ENCODE data around the gene ZNF486.
A peak's percentile ranks its signal among the peaks of the same experiment; 100 is the strongest.
"Not testable (repeated sequence)": the region's sequence is repeated elsewhere in the genome, so short reads cannot be mapped to it uniquely, and the experiment has no call there.

The ZNF486 gene

DNA sequence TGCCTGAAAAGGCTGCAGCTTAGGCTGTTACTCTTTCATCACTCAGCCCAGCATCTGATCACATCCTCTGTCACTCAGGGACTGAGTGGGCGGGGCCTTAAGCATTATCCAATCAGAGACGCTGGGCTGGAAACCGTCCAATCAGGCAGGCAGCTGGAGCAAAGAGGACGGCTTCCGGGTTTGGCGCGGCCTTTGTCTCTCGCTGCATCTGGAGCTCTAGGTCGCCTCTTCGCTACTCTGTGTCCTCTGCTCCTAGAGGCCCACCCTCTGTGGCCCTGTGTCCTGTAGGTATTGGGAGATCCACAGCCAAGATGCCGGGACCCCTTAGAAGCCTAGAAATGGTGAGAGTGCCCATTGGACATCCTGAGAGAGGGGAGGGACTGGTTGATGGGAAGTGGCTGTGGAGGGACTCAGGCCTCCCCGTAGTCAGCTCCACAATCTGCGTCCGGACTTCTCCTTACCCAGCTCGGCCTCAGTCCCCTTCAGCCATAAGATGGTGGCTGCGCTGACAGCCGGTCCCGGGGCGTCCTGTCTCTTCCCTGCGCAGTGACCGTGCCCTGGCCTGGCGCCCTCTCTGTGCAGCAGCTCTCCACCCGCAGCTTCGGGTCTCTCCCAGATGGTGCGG, at the start of gene ZNF486:
Gene ZNF486 (plus strand): TSS at position 195 of the 625 bp plus-strand sequence. CDS start 117 bp downstream, at position 312.
- H3K27me3 ChIP-seq (ENCODE audit: control insufficient read depth, insufficient read depth, low read length), result no peaks in the 10 kb centered on the region
- H3K36me3 ChIP-seq (ENCODE audit: control insufficient read depth, insufficient read depth, low read length), result peaks cover 26% of the 10 kb centered on the region; the same call in 1 of the 2 replicates
- peak within 1 kb of the TSS; percentile 39 for H3K9ac ChIP-seq (ENCODE audit: low read length)
- H3K4me1 ChIP-seq (ENCODE audit: control insufficient read depth, insufficient read depth, low read length), result no peaks in the 10 kb centered on the region
- H3K27ac ChIP-seq (ENCODE audit: low read depth, low read length), result peak within 1 kb of the TSS; percentile 28; the same call in 1 of the 2 replicates
- peak within 1 kb of the TSS; percentile 85; the same call in 1 of the 2 replicates for H3K4me3 ChIP-seq (ENCODE audit: low read depth, low read length)
- H3K9me3 ChIP-seq (ENCODE audit: control insufficient read depth, insufficient read depth, low read depth, low read length), result peaks cover 16% of the 10 kb centered on the region; the same call in 1 of the 2 replicates

- H3K27me3 ChIP-seq (ENCODE audit: control insufficient read depth, insufficient read depth, low read length); H3K4me3 ChIP-seq (ENCODE audit: low read depth, low read length); H3K27ac ChIP-seq (ENCODE audit: low read depth, low read length); H3K9ac ChIP-seq (ENCODE audit: low read length); H3K4me1 ChIP-seq (ENCODE audit: control insufficient read depth, insufficient read depth, low read length): not testable (repeated sequence)
- Histone ChIP-seq H3K9me3 (ENCODE audit: control insufficient read depth, insufficient read depth, low read depth, low read length) (peaks cover 82% of the 10 kb centered on the region), H3K36me3 (ENCODE audit: control insufficient read depth, insufficient read depth, low read length) (peaks cover 89% of the 10 kb centered on the region; the same call in 1 of the 2 replicates)
These were observed 48.8 kb upstream of the ZNF486 start for GRCh38 chr19:20118064-20118839.

DNA sequence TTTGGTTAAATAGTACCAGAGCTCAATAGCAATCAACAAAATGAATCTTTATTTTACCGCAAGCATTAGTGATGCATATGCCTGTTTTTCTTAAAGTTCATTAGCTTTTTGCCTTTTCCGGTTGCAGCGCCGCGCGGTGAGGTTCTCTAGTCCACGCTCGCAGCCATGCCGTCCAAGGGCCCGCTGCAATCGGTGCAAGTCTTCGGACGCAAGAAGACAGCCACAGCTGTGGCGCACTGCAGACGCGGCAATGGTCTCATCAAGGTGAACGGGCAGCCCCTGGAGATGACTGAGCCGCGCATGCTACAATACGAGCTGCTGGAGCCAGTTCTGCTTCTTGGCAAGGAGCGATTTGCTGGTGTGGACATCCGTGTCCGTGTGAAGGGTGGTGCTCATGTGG, 42.1 kb upstream of the ZNF486 start:
- no peak overlapping the region for H3K4me3 ChIP-seq (ENCODE audit: low read depth, low read length)
- H3K4me1 ChIP-seq (ENCODE audit: control insufficient read depth, insufficient read depth, low read length), result no peaks in the 10 kb centered on the region
- no peak overlapping the region for H3K9ac ChIP-seq (ENCODE audit: low read length)
- H3K36me3 ChIP-seq (ENCODE audit: control insufficient read depth, insufficient read depth, low read length), result peaks cover 50% of the 10 kb centered on the region; the same call in 1 of the 2 replicates
- H3K9me3 ChIP-seq (ENCODE audit: control insufficient read depth, insufficient read depth, low read depth, low read length), result peaks cover 49% of the 10 kb centered on the region
- H3K27ac ChIP-seq (ENCODE audit: low read depth, low read length), result no peak overlapping the region
- no peaks in the 10 kb centered on the region for H3K27me3 ChIP-seq (ENCODE audit: control insufficient read depth, insufficient read depth, low read length)

DNA sequence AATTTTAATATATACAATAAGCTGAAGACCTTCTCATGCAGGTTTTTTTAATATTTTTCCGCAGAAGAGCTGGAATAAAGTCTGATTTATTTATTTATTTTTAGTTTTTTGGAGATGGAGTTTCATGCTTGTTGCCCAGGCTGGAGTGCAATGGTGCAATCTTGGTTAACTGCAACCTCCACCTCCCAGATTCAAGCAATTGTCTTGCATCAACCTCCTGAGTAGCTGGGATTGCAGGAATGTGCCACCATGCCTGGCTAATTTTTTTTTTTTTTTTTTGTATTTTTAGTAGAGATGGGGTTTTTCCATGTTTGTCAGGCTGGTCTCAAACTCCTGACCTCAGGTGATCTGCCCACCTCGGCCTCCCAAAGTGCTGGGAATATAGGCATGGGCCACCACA, 34.1 kb upstream of the ZNF486 start:
- not testable (repeated sequence) for H3K4me3 ChIP-seq (ENCODE audit: low read depth, low read length); H3K27ac ChIP-seq (ENCODE audit: low read depth, low read length); H3K4me1 ChIP-seq (ENCODE audit: control insufficient read depth, insufficient read depth, low read length); H3K27me3 ChIP-seq (ENCODE audit: control insufficient read depth, insufficient read depth, low read length); H3K9ac ChIP-seq (ENCODE audit: low read length); H3K36me3 ChIP-seq (ENCODE audit: control insufficient read depth, insufficient read depth, low read length)
- peaks cover 25% of the 10 kb centered on the region for H3K9me3 ChIP-seq (ENCODE audit: control insufficient read depth, insufficient read depth, low read depth, low read length)

DNA sequence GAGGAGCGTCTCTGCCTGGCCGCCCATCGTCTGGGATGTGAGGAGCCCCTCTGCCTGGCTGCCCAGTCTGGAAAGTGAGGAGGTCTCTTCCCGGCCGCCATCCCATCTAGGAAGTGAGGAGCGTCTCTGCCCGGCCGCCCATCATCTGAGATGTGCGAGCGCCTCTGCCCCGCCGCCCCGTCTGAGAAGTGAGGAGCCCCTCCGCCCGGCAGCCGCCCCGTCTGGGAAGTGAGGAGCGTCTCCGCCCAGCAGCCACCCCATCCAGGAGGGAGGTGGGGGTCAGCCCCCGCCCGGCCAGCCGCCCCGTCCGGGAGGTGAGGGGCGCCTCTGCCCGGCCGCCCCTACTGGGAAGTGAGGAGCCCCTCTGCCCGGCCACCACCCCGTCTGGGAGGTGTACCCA, 29.3 kb upstream of the ZNF486 start:
- not testable (repeated sequence) for H3K9ac ChIP-seq (ENCODE audit: low read length); H3K27ac ChIP-seq (ENCODE audit: low read depth, low read length); H3K4me1 ChIP-seq (ENCODE audit: control insufficient read depth, insufficient read depth, low read length); H3K36me3 ChIP-seq (ENCODE audit: control insufficient read depth, insufficient read depth, low read length); H3K27me3 ChIP-seq (ENCODE audit: control insufficient read depth, insufficient read depth, low read length); H3K4me3 ChIP-seq (ENCODE audit: low read depth, low read length)
- H3K9me3 ChIP-seq (ENCODE audit: control insufficient read depth, insufficient read depth, low read depth, low read length), result peaks cover 19% of the 10 kb centered on the region

DNA sequence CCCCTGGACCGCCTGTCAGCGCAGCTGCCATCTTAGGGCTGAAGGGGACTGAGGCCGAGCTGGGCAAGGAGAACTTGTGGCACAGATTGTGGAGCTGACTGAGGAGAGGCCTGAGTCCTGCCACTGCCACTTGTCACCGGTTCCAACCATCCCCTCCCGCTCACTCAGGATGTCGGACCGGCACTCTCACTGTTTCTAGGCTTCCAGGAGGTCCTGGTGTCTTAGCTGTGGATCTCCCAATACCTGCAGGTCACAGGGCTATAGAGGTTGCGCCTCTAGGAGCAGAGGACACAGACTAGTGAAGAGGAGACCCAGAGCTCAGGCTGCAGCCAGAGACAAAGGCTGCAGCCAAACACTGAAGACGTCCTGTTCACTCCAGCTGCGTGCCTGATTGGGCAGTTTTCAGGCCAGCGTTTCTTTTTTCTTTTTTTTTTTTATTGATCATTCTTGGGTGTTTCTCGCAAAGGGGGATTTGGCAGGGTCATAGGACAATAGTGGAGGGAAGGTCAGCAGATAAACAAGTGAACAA, 15.3 kb upstream of the ZNF486 start:
- Histone ChIP-seq H3K36me3 (ENCODE audit: control insufficient read depth, insufficient read depth, low read length) (no peaks in the 10 kb centered on the region), H3K27ac (ENCODE audit: low read depth, low read length) (no peak overlapping the region), H3K9me3 (ENCODE audit: control insufficient read depth, insufficient read depth, low read depth, low read length) (peaks cover 24% of the 10 kb centered on the region), H3K9ac (ENCODE audit: low read length) (no peak overlapping the region), H3K4me1 (ENCODE audit: control insufficient read depth, insufficient read depth, low read length) (no peaks in the 10 kb centered on the region), H3K27me3 (ENCODE audit: control insufficient read depth, insufficient read depth, low read length) (no peaks in the 10 kb centered on the region), H3K4me3 (ENCODE audit: low read depth, low read length) (no peak overlapping the region)

DNA sequence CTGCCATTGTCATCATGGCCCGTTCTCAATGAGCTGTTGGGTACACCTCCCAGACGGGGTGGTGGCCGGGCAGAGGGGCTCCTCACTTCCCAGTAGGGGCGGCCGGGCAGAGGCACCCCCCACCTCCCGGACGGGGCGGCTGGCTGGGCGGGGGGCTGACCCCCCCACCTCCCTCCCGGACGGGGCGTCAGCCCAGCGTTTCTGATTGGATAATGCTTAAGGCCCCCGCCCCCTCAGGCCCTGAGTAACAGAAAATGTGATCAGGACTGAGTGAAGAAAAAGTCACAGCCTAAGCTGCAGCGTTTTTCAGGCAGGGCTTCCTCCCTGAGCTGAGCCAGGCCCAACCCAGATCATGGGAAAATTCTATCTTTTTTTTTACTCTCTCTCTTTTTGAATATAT, 14.5 kb upstream of the ZNF486 start:
- peaks cover 18% of the 10 kb centered on the region for H3K9me3 ChIP-seq (ENCODE audit: control insufficient read depth, insufficient read depth, low read depth, low read length)
- not testable (repeated sequence) for H3K27ac ChIP-seq (ENCODE audit: low read depth, low read length); H3K27me3 ChIP-seq (ENCODE audit: control insufficient read depth, insufficient read depth, low read length); H3K36me3 ChIP-seq (ENCODE audit: control insufficient read depth, insufficient read depth, low read length); H3K4me3 ChIP-seq (ENCODE audit: low read depth, low read length); H3K4me1 ChIP-seq (ENCODE audit: control insufficient read depth, insufficient read depth, low read length); H3K9ac ChIP-seq (ENCODE audit: low read length)

DNA sequence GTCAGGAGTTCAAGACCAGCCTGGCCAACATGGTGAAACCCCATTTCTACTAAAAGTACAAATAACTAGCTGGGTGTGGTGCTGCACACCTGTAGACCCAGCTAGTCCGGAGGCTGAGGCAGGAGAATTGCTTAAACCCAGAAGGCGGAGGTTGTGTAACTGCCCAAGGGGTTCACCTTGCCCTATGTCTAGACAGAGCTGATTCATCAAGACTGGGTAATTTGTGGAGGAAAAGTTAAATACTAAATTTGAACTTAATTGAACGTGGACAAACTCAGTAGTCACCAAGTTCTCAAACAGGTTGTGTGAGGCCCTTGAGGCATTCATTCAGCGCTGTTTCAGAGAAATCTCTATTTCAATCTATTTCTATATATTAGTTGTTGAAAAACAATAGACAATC, 13.7 kb upstream of the ZNF486 start:
- Histone ChIP-seq H3K4me1 (ENCODE audit: control insufficient read depth, insufficient read depth, low read length) (no peaks in the 10 kb centered on the region), H3K4me3 (ENCODE audit: low read depth, low read length) (no peak overlapping the region), H3K27me3 (ENCODE audit: control insufficient read depth, insufficient read depth, low read length) (no peaks in the 10 kb centered on the region), H3K27ac (ENCODE audit: low read depth, low read length) (no peak overlapping the region), H3K36me3 (ENCODE audit: control insufficient read depth, insufficient read depth, low read length) (no peaks in the 10 kb centered on the region), H3K9me3 (ENCODE audit: control insufficient read depth, insufficient read depth, low read depth, low read length) (peaks cover 14% of the 10 kb centered on the region), H3K9ac (ENCODE audit: low read length) (no peak overlapping the region)

- no peak overlapping the region for H3K9ac ChIP-seq (ENCODE audit: low read length)
- H3K27me3 ChIP-seq (ENCODE audit: control insufficient read depth, insufficient read depth, low read length), result no peaks in the 10 kb centered on the region
- H3K4me1 ChIP-seq (ENCODE audit: control insufficient read depth, insufficient read depth, low read length), result no peaks in the 10 kb centered on the region
- no peak overlapping the region for H3K27ac ChIP-seq (ENCODE audit: low read depth, low read length)
- H3K9me3 ChIP-seq (ENCODE audit: control insufficient read depth, insufficient read depth, low read depth, low read length), result peaks cover 14% of the 10 kb centered on the region
- no peaks in the 10 kb centered on the region for H3K36me3 ChIP-seq (ENCODE audit: control insufficient read depth, insufficient read depth, low read length)
- no peak overlapping the region for H3K4me3 ChIP-seq (ENCODE audit: low read depth, low read length)
These were observed 12.4 kb upstream of the ZNF486 start for GRCh38 chr19:20154636-20155035.

GRCh38 chr19:20162821-20163220, 4.2 kb upstream of the ZNF486 start:
- no peaks in the 10 kb centered on the region for H3K4me1 ChIP-seq (ENCODE audit: control insufficient read depth, insufficient read depth, low read length)
- no peak overlapping the region for H3K4me3 ChIP-seq (ENCODE audit: low read depth, low read length)
- no peaks in the 10 kb centered on the region for H3K36me3 ChIP-seq (ENCODE audit: control insufficient read depth, insufficient read depth, low read length)
- no peak overlapping the region for H3K9ac ChIP-seq (ENCODE audit: low read length)
- H3K9me3 ChIP-seq (ENCODE audit: control insufficient read depth, insufficient read depth, low read depth, low read length), result peaks cover 5% of the 10 kb centered on the region; the same call in 1 of the 2 replicates
- H3K27ac ChIP-seq (ENCODE audit: low read depth, low read length), result no peak overlapping the region
- H3K27me3 ChIP-seq (ENCODE audit: control insufficient read depth, insufficient read depth, low read length), result no peaks in the 10 kb centered on the region

DNA sequence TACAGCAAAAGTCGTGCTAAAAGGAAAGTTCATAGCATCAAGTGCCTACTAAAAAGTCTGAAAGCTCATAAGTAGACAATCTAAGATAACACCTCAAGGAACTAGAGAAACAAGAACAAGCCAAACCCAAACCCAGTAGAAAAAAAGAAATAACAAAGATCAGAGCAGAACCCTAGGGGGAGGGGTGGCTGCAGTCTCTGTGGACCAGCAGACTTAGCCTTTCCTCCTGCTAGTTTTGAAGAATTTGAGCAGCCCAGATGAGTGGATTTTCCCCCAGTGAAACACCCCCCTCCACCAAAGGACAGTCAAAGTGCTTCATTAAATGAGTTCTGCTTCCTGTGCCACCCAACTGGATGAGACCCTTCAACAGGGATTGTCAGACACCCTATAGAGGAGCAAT, 2.6 kb upstream of the ZNF486 start:
- Histone ChIP-seq H3K9me3 (ENCODE audit: control insufficient read depth, insufficient read depth, low read depth, low read length) (peaks cover 9% of the 10 kb centered on the region; the same call in 1 of the 2 replicates), H3K27me3 (ENCODE audit: control insufficient read depth, insufficient read depth, low read length) (no peaks in the 10 kb centered on the region), H3K27ac (ENCODE audit: low read depth, low read length) (no peak overlapping the region), H3K4me3 (ENCODE audit: low read depth, low read length) (no peak overlapping the region), H3K9ac (ENCODE audit: low read length) (no peak overlapping the region), H3K4me1 (ENCODE audit: control insufficient read depth, insufficient read depth, low read length) (no peaks in the 10 kb centered on the region), H3K36me3 (ENCODE audit: control insufficient read depth, insufficient read depth, low read length) (peaks cover 5% of the 10 kb centered on the region; the same call in 1 of the 2 replicates)

Measured in HUES6 (cell line).